GOT3 (cell line): ENCODE results near the gene SULF2.

Source experiments
- DNase-seq: peaks from one replicate; lab custom pipeline; 2025; ENCODE audit warnings: mixed read lengths; lab: John Stamatoyannopoulos, UW

The SULF2 gene

DNA sequence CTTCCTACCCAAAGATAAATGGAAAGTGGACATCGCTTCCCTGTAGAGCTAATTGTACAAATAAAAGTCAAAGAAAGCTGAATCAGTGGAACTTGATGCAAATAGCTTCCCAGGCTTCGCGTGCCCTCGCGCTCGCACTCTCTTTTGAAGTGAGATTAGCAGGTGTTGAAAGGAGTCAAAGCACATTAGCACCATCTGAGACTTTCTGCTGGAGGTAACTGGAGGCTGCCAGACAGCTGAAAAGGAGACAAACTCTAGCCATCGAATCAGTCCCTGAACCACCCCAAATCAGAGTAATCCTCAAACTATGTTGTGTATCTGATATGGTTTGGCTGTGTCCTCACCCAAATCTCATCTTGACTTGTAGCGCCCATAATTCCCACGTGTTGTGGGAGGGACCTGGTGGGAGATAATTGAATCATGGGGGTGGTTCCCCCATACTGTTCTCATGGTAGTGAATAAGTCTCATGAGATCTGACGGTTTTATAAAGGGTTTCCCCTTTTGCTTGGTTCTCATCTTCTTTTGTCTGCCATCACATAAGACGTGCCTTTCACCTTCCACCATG lies 23.7 kb downstream of the SULF2 start:
- DNase-seq = no peak

DNA sequence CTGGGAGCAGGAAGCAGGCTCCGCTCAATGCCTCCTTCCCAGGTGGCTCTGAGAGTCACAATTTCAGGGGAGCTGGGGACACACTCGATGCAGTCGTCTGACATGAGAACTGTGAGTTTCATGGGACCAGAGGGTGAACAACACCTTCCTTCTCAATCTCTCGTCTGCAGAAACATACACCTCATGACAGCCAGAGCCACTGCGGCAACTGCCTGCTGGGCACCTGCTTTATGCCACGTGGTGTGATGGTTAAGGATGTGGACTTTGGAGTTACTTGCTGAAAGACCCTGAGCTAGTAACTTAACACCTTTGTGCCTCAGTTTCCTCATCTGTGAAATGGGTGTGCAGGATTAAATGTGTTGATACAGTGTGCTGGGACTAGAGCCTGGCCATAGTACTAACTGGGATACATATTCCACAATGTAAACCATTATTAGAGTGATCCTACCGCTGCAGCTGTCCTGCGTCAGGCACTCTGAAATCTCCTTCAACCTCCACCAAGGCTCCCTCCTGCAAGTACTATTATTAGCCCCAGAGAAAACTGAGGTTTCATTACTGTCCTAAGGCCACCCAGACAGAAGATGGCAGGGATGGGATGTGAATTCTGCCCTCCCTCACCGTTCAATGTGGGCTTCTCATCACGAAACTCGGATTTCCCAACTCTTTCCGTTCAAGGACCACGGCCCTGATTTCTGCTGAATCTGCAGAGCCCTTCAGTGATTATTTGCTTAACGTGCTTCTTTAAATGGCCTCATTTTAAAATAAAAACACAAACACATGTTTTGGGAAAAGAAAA lies 24.4 kb downstream of the SULF2 start:
- no peak for DNase-seq

DNA sequence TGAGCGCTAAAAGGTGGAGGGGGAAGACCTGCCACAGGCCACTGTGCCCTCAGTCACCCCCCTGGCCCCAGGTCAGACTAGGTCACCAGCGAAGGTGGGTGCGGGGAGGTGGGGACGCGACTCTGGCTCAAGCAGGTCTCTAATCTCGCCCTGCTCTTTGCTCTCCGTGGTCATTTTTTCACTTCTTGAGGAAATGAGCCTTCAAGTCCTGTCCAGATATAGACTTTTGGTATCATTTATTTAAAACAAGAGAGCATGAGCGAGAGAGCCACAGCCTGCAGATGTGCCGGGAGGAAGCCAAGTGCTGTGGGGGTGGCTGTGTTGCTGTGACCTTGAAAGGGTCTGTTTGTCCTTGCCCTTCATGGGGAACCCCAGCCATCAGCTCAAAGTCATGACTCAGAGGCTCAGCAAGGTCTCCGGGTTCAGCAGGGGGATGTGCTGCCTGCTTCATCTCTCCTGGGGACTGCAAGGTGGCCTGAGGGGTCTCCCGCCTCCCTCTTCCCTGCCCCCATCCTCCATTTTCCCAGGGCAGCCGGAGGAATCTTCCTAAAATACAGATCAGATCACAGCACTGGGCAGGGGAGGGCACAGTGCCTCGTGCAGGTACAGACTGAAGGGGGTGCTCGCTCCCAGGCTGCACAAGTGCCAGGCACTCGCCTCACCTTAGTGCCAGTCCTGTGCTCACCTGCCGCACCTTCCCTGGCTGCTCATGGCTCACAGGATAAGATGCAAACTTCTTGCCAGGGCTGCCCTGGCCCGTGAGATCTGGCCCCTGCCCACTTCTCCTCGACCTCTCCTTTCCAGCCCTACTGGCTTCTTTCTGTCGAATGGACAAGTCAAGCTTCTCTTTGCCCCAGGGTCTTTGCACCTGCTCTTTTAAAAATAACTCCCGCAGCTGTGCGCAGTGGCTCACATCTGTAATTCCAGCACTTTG lies 26.5 kb downstream of the SULF2 start:
- no peak for DNase-seq

GRCh38 chr20:47757145-47758035 lies 27.9 kb downstream of the SULF2 start:
- DNase-seq = no peak

GRCh38 chr20:47754946-47755652 lies 30.2 kb downstream of the SULF2 start:
- no peak for DNase-seq

GRCh38 chr20:47754388-47754715 lies 30.9 kb downstream of the SULF2 start:
- DNase-seq = no peak

DNA sequence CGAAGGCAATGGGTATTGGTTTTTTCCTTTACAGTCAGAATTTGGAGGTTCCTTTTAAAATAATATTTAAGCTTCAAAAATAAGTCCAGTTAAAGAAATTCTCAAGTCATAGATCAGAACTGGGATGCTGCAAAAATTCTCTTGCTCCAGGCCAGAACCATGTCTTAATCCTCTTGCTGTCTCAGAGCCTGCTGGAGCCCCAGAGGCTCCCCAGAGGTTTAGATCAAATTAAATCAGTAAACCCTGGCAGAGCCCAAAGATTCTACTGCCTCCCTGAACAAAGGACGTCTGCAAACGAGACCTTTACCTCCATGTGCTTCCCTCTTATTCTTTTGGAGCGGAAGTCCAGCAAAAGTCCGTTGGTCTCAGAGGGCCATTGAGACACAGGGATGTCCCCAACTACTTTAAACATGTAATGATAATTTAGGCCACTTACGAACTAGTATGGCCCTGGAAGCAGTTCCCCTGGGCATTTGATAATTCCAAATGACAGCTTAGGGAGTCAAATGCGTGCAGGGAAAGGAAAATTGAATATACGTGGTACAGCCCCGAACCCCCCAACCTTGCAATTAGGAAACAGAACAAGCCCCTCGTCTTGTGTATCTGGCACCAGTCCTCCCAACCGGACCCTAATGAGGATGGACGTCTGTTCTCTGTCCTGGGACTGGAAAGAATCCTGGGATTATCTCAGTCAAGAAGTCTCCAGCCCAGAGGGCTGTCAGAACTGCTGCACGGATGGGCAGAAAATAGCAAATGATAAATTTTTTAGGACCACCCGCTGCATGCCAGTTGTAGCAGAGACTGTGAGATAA lies 31.5 kb downstream of the SULF2 start:
- DNase-seq = no peak

GRCh38 chr20:47751449-47751848 lies 33.8 kb downstream of the SULF2 start:
- no peak for DNase-seq

DNA sequence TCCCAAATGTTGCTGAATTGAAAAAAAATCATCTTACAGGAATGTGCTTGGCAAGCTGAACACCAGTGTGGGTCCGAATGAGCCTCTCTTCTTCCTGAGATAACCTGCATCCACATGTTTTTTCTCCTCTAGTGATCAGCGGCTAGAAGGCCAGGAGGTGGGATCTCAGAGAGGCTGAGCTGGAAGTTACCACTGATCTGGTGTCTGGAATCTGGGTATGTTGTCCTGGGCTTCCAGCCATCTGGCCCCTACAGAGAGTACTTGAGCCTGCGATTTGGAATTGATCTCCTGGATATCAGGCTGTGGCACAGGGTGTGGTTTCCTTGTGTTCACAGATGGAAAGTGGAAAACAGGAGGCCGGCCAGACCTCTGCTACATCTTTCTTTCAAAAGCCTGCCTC lies 35.9 kb downstream of the SULF2 start:
- no peak for DNase-seq

GRCh38 chr20:47748823-47749222 lies 36.5 kb downstream of the SULF2 start:
- DNase-seq = no peak

- DNase-seq = no peak
These were observed 37.2 kb downstream of the SULF2 start for GRCh38 chr20:47748069-47748468.

DNA sequence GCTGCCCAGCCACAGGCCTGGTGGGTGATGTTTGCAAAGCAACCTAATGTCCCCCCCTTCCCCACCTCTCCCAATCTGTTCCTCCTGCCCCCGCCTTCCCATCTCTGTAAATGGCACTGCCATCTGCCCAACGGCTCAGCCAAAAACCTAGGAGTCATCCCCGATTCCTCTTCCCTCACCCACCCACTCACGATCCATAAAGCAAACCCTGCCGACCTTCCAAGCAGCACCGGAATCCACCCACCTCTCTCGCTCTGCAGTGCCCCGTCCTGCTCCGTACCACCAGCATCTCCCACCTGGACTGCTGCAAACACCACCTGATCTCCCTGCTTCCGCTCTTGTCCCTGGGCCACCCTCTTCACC lies 37.6 kb downstream of the SULF2 start:
- DNase-seq = no peak

- DNase-seq = no peak
These were observed 40.5 kb downstream of the SULF2 start for GRCh38 chr20:47744803-47745202.

GRCh38 chr20:47743671-47744070 lies 41.6 kb downstream of the SULF2 start:
- DNase-seq = no peak

DNA sequence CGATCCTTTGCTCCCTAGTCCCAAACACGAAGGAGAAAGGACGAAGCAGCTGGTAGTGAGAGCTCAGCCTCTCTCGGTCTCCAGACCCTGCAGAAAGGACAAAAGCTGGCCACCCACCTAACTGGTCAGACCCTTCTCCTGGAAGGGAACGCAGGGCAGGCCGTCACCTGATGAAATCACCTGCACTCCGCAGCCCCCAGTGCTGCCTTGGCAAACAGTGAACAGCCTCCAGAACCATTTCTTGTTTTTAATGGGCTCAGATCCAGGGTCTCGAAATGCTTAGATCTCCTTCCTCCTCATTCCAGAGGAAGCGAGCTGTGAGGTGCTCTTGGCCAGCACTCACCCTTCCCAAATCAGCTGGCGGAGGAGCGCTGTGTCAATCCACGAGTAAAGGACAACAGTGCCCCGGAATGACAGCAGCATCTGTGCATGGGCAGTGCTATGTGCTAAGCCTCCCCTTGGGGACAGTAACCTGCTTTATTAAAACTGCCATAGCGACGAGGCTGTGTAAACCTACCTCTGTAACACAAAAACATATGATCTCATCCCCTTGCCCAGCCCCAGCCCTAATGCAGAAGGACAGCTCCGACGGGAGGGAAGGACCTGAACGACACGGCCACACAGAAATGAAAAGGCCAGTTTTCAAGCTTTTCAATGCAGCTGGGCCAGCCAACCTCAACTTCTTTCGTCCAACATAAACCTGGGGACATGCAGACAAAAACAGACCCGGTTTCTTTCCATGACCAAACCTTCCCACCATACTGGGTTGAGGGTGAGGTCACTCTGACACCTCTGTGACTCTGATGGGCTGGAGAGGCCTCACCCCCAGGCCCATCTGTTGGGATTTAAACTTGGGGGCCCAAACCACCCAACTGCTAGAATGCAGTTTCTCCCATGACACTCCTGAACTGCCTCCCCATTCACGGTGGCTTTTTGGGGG lies 43.3 kb downstream of the SULF2 start:
- no peak for DNase-seq

DNA sequence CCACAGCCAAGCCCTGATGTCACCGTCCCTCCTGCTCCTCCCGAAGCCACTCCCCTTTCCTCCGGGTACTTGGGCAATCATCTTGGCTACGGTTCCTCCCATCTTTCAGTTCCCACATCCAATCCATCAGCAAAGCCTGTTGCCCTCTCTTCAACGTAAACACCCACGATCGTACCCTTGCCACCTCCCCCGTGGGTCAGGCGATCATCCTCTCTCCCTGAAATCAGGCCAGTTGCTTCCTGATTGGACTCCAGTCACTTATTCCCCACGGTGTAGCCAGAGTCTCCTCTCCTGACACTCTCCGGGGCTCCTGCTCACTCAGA lies 44.5 kb downstream of the SULF2 start:
- no peak for DNase-seq

GRCh38 chr20:47740121-47740861 lies 45.0 kb downstream of the SULF2 start:
- DNase-seq = no peak

- DNase-seq = no peak
These were observed 47.4 kb downstream of the SULF2 start for GRCh38 chr20:47737923-47738322.
